ENCODE results near the gene CPVL. TPM values are rescaled to one million over a fixed set of nuclear protein-coding genes. Genes with fewer than 3 reads are reported as not detected.

CPVL gene
- total RNA-seq, 2 donors from 2014 or later: 32.4 to 53.3 TPM

DNA sequence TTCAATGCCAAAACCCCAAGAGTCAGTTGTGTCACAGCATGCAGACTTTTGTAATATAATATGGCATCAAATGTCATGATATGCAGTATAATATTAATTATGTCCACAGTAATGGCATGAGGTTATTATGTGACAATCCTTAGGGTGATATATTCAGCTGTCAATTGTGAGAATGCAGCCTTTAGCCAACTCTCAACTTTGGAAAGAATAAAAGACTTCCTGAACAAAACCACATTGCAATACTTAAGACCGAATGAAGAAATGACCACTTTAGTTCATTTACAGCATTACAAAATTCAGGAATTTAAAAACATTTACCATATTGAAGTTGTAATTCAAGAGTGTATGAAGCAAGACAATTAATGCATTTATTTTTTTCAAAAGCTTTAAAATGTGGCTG lies 45.4 kb downstream of the CPVL start:
- 100% methylated on average over 1 of the region's 1 CpG; no CpG with 5 or more reads in 1 of the 2 experiments for WGBS, 2 experiments (ENCODE audit: insufficient coverage in 1 of 2, insufficient read length in 1 of 2)
- Histone ChIP-seq H3K36me3 (ENCODE audit: control insufficient read depth, insufficient read depth, low read length) (no peaks in the 10 kb centered on the region), H3K9me3 (ENCODE audit: control insufficient read depth, low read length) (no peaks in the 10 kb centered on the region), H3K4me3 (ENCODE audit: low read length) (no peak overlapping the region), H3K4me1 (ENCODE audit: control insufficient read depth, insufficient read depth, low read length) (peaks cover 8% of the 10 kb centered on the region), H3K9ac (ENCODE audit: extremely low read depth, low read length, poor library complexity, severe bottlenecking) (no peak overlapping the region), H3K27me3 (ENCODE audit: control insufficient read depth, insufficient read depth, low read length, poor library complexity, severe bottlenecking) (no peaks in the 10 kb centered on the region), H3K27ac (ENCODE audit: low read depth, low read length) (no peak overlapping the region)
- Mint-ChIP-seq H3K4me3 (no peak overlapping the region), H3K9me3 (no peaks in the 10 kb centered on the region), H3K27ac (no peak overlapping the region), H3K4me1 (peaks cover 9% of the 10 kb centered on the region), H3K36me3 (ENCODE audit: low read depth) (no peaks in the 10 kb centered on the region), H3K27me3 (ENCODE audit: insufficient read depth) (no peaks in the 10 kb centered on the region)
- TF ChIP-seq, protein P1, sequence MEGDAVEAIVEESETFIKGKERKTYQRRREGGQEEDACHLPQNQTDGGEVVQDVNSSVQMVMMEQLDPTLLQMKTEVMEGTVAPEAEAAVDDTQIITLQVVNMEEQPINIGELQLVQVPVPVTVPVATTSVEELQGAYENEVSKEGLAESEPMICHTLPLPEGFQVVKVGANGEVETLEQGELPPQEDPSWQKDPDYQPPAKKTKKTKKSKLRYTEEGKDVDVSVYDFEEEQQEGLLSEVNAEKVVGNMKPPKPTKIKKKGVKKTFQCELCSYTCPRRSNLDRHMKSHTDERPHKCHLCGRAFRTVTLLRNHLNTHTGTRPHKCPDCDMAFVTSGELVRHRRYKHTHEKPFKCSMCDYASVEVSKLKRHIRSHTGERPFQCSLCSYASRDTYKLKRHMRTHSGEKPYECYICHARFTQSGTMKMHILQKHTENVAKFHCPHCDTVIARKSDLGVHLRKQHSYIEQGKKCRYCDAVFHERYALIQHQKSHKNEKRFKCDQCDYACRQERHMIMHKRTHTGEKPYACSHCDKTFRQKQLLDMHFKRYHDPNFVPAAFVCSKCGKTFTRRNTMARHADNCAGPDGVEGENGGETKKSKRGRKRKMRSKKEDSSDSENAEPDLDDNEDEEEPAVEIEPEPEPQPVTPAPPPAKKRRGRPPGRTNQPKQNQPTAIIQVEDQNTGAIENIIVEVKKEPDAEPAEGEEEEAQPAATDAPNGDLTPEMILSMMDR (conservative IDR thresholded peaks at IDR 0.05): no peak
- no peak for DNase-seq

GRCh38 chr7:29099896-29100847 lies 46.2 kb downstream of the CPVL start:
- no peaks in the 10 kb centered on the region for H3K9me3 Mint-ChIP-seq
- no peak for DNase-seq
- no peak overlapping the region for H3K27ac ChIP-seq (ENCODE audit: low read depth, low read length)
- H3K4me1 Mint-ChIP-seq: peaks cover 9% of the 10 kb centered on the region
- TF ChIP-seq, protein P1 (conservative IDR thresholded peaks at IDR 0.05): no peak
- no peak overlapping the region for H3K4me3 ChIP-seq (ENCODE audit: low read length)
- H3K4me1 ChIP-seq (ENCODE audit: control insufficient read depth, insufficient read depth, low read length): peaks cover 8% of the 10 kb centered on the region
- H3K9ac ChIP-seq (ENCODE audit: extremely low read depth, low read length, poor library complexity, severe bottlenecking): no peak overlapping the region
- WGBS, 2 experiments (ENCODE audit: insufficient coverage in 1 of 2, insufficient read length in 1 of 2): 71 to 95% methylated on average over 3 to 5 of the region's 5 CpGs
- no peak overlapping the region for H3K27ac Mint-ChIP-seq
- no peaks in the 10 kb centered on the region for H3K27me3 Mint-ChIP-seq (ENCODE audit: insufficient read depth)
- no peaks in the 10 kb centered on the region for H3K36me3 ChIP-seq (ENCODE audit: control insufficient read depth, insufficient read depth, low read length)
- H3K36me3 Mint-ChIP-seq (ENCODE audit: low read depth): no peaks in the 10 kb centered on the region
- H3K27me3 ChIP-seq (ENCODE audit: control insufficient read depth, insufficient read depth, low read length, poor library complexity, severe bottlenecking): no peaks in the 10 kb centered on the region
- no peaks in the 10 kb centered on the region for H3K9me3 ChIP-seq (ENCODE audit: control insufficient read depth, low read length)
- H3K4me3 Mint-ChIP-seq: no peak overlapping the region

DNA sequence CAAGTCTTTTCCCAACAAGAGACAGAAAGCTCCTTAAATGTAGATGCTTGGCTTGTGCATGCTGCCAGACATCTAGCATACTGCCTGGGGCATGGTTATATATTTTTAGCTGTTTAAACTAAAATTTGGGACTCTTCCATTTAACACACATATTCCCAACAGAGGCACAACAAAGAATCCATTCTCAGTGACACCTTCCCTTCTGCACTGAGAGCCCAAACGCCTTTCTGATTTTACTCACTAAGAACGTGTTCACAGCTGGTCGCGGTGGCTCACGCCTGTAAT lies 49.9 kb downstream of the CPVL start:
- Histone ChIP-seq H3K36me3 (ENCODE audit: control insufficient read depth, insufficient read depth, low read length) (peaks cover 6% of the 10 kb centered on the region), H3K27me3 (ENCODE audit: control insufficient read depth, insufficient read depth, low read length, poor library complexity, severe bottlenecking) (no peaks in the 10 kb centered on the region), H3K9ac (ENCODE audit: extremely low read depth, low read length, poor library complexity, severe bottlenecking) (no peak overlapping the region), H3K4me1 (ENCODE audit: control insufficient read depth, insufficient read depth, low read length) (peaks cover 8% of the 10 kb centered on the region), H3K4me3 (ENCODE audit: low read length) (no peak overlapping the region), H3K9me3 (ENCODE audit: control insufficient read depth, low read length) (no peaks in the 10 kb centered on the region), H3K27ac (ENCODE audit: low read depth, low read length) (no peak overlapping the region)
- Mint-ChIP-seq H3K36me3 (ENCODE audit: low read depth) (peaks cover 6% of the 10 kb centered on the region), H3K4me3 (no peak overlapping the region), H3K27me3 (ENCODE audit: insufficient read depth) (no peaks in the 10 kb centered on the region), H3K27ac (no peak overlapping the region), H3K9me3 (no peaks in the 10 kb centered on the region), H3K4me1 (peaks cover 13% of the 10 kb centered on the region)
- WGBS, 2 experiments (ENCODE audit: insufficient coverage in 1 of 2, insufficient read length in 1 of 2): 91 to 93% methylated on average over 5 of the region's 5 CpGs
- DNase-seq: no peak
- TF ChIP-seq, protein P1 (conservative IDR thresholded peaks at IDR 0.05): no peak
